Spleen (tissue), 11 donors: ENCODE measurements around the gene NFATC1. TPM values are rescaled to one million over a fixed set of nuclear protein-coding genes. Genes with fewer than 3 reads are reported as not detected.

Source experiments
- DNase-seq: peaks from one replicate; pipeline ENCODE4 v3.0.0-alpha.2; 2020
- H3K27ac ChIP-seq, 8 donors: fragments of 200-600 bp; sonication (generic) in 7 of 8; 1 replicate in 4 of 8; 2 replicates in 4 of 8; pipeline versions ENCODE4 v1.5.0 to v1.8.0; 2016 to 2021; ENCODE audit warnings: inconsistent platforms in 4 of 8, mild to moderate bottlenecking in 4 of 8, moderate library complexity in 1 of 8
- H3K27me3 ChIP-seq, 7 donors: fragments of 200-600 bp; sonication (generic) in 6 of 7; replicated peaks in 1 of 7; 1 replicate in 4 of 7; 2 replicates in 3 of 7; pipeline versions ENCODE4 v1.5.0 to v1.8.0; 2016 to 2021; ENCODE audit warnings: inconsistent platforms in 3 of 7, mild to moderate bottlenecking in 1 of 7
- H3K36me3 ChIP-seq, 6 donors: fragments of 200-600 bp; sonication (generic) in 5 of 6; 1 replicate in 4 of 6; 2 replicates in 2 of 6; pipeline versions ENCODE4 v1.5.0 to v1.8.0; 2016 to 2021; ENCODE audit warnings: inconsistent platforms in 2 of 6
- H3K4me1 ChIP-seq, 6 donors: fragments of 200-600 bp; sonication (generic) in 5 of 6; 1 replicate in 3 of 6; 2 replicates in 3 of 6; pipeline versions ENCODE4 v1.5.0 to v1.8.0; 2016 to 2021; ENCODE audit warnings: inconsistent platforms in 3 of 6
- H3K4me3 ChIP-seq, 8 donors: fragments of 200-600 bp; sonication (generic) in 7 of 8; 1 replicate in 4 of 8; 2 replicates in 4 of 8; pipeline versions ENCODE4 v1.5.0 to v1.8.0; 2016 to 2021; ENCODE audit warnings: inconsistent platforms in 4 of 8, mild to moderate bottlenecking in 4 of 8, moderate library complexity in 2 of 8
- H3K9me3 ChIP-seq, 8 donors: fragments of 200-600 bp; sonication (generic) in 7 of 8; 1 replicate in 4 of 8; 2 replicates in 4 of 8; pipeline versions ENCODE4 v1.5.0 to v1.8.0; 2016 to 2021; ENCODE audit warnings: inconsistent platforms in 4 of 8
- CTCF ChIP-seq, 11 experiments: fragments of 200-600 bp in 7 of 11; fragments of 450-650 bp in 4 of 11; sonication (generic) in 4 of 11; IDR thresholded peaks in 8 of 11; conservative IDR thresholded peaks in 3 of 11; 1 replicate in 7 of 11; 2 replicates in 4 of 11; pipeline versions ENCODE4 v1.4.0 to v1.8.0; 2016 to 2021; ENCODE audit warnings: antibody characterized with exemption in 11 of 11, inconsistent platforms in 4 of 11, mild to moderate bottlenecking in 1 of 11
- POLR2A ChIP-seq, 3 donors: fragments of 450-650 bp; IDR thresholded peaks; one replicate each; pipeline ENCODE4 v1.5.1; 2017; ENCODE audit warnings: antibody characterized with exemption in 3 of 3, mild to moderate bottlenecking in 1 of 3
- POLR2AphosphoS5 ChIP-seq, 3 donors: sonication (generic); formaldehyde crosslinking; IDR thresholded peaks; one replicate each; pipeline ENCODE4 v1.5.1; 2017; ENCODE audit warnings: antibody characterized with exemption in 3 of 3
- WGBS, 5 donors: extraction: QIAGEN DNeasy Blood & Tissue Kit in 3 of 5; methylation state at CpG; one replicate each; pipeline versions ENCODE4 v1.1.5 to v1.1.7; 2013 to 2018; 5-methylcytosine and 5-hydroxymethylcytosine counted together
- intact Hi-C: fragments of 100-400 bp; cut with DNase I; formaldehyde crosslinking; loops from one replicate; pipeline ENCODE4 v1.15.0; 2023; ENCODE audit warnings: low total_unique reads
- polyA plus RNA-seq, 3 donors: library from polyadenylated mRNA; stranded (reverse); fragments of 200-250 nt; gene quantifications; one replicate each; pipeline ENCODE4 v1.2.1, GENCODE V29; 2013
- total RNA-seq, 7 donors: library from RNA; depleted of rRNA in 3 of 7; stranded (reverse); fragments of >200 nt in 3 of 7; fragmentation: NEBNext Ultra II Directional in 4 of 7; extraction: Animal tissue kit (Norgen Biotek cat#: 25700) in 4 of 7; gene quantifications; one replicate each; pipeline versions ENCODE4 v1.1.0 to v1.2.1, GENCODE V29; 2016 to 2021
- donor health status: healthy with polysubstance abuse.
- donor health status: DM: no; HTN: no; CAD: no; lungs with moderate emphysema.
- donor health status: DM: no; HTN: no; CAD: no.
- donor health status: Bipolar disorder and iron deficiency.
- donor health status: healthy.
- donor health status: DM: no; HTN: no; CAD: no.
- donor health status: DM: yes; HTN: yes; CAD: no.

The NFATC1 gene
- total and polyA plus RNA-seq, 10 donors, result 20.7 to 64.9 (median 47.4) TPM

DNA sequence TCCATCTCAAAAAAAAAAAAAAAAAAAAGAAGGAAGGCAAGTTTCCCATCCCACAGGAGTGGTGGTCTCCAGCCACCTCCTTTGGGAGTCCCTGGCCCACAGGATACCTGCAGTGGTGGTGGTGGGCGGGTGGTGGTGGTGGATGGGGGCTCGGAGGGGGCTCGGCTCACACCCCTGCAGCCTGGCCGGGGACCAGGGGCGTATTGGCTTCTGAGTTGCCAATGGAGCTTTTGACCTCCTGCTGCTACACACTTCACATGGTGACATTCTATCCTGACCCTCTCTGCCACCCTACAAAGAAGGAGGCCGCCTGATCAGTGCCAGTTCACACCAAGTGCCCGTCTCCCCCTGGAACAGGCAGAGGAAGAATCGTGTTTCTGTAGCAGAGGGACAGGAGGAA is 119.6 kb downstream of the NFATC1 start:
- peak; percentile 61 for DNase-seq
- Histone ChIP-seq H3K36me3 (peaks cover 0 to 45% (median 12%) of the 10 kb centered on the region in 6 donors), H3K27me3 (no peaks in the 10 kb centered on the region), H3K4me3 (no peak overlapping the region), H3K4me1 (peaks cover 7 to 49% (median 30%) of the 10 kb centered on the region in 6 donors), H3K27ac (no peak overlapping the region), H3K9me3 (no peaks in the 10 kb centered on the region)
- WGBS, 5 donors, result 80 to 86% (median 82%) methylated on average over 8 of the region's 8 CpGs
- no peak for TF ChIP-seq POLR2A (IDR thresholded peaks at IDR 0.05)
- no peak for TF ChIP-seq POLR2AphosphoS5 (IDR thresholded peaks at IDR 0.05)
- no peak for TF ChIP-seq CTCF (IDR thresholded peaks at IDR 0.05 in 8 of 11, conservative IDR thresholded peaks at IDR 0.05 in 3 of 11)
- intact Hi-C loops, result no loop called here

DNA sequence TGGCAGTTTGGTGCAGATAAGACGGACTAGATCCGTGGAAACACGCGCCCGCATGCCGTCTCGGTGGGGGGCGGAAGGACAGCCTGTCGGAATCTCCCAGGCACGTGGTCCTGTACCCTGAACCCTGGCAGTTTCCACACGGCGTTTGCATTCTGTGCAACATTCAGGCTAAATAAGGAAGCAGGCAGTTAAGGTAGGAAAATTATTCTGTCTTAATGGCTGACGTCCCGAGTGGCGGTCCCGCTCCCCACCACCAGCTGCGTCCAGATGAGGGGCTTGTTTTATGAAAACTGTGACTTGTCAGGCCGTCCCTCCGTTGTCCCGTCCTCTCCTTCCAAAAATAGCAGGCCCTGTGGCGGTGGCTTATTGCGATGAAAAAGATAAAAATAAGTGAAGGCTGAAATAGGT is 120.2 kb downstream of the NFATC1 start:
- Histone ChIP-seq H3K27me3 (no peaks in the 10 kb centered on the region), H3K4me3 (no peak overlapping the region), H3K36me3 (peaks cover 0 to 39% (median 12%) of the 10 kb centered on the region in 6 donors), H3K27ac (peak overlapping the region in 5 of 8 donors; percentile 25 to 71 (median 49)), H3K9me3 (no peaks in the 10 kb centered on the region), H3K4me1 (peaks cover 7 to 48% (median 30%) of the 10 kb centered on the region in 6 donors)
- intact Hi-C loops, result no loop called here
- TF ChIP-seq POLR2AphosphoS5 (IDR thresholded peaks at IDR 0.05) (no peak), CTCF (IDR thresholded peaks at IDR 0.05 in 8 of 11, conservative IDR thresholded peaks at IDR 0.05 in 3 of 11) (no peak), POLR2A (IDR thresholded peaks at IDR 0.05) (no peak)
- DNase-seq, result peak; percentile 67
- 80 to 92% (median 86%) methylated on average over 22 of the region's 22 CpGs for WGBS, 5 donors

DNA sequence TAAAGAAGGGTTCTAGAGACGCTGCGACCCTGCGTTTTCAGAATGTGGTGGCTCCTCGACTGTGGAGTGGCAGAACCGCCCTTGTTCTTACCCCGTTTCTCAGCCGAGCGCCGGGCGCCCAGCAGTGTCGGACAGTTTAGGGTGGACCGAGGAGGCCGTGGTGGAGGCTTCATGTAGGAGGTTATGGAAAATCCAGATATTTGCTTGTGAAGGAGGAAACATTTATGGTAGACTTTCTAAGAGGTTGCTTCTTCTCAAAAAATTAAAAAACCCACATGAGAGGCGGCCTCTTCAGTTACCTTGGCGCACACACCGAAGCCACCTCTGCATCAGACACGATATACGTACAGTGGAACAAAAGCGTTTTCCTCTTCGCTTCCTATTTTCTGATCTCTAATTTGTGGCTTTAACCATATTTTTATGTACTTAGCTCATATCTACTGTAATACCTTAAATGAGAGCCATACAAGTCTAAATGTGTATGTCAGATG is 120.8 kb downstream of the NFATC1 start:
- intact Hi-C loops, result no loop called here
- peak; percentile 69 for DNase-seq
- H3K27ac ChIP-seq, result peak overlapping the region in 6 of 8 donors; percentile 25 to 71 (median 50)
- WGBS, 5 donors, result 71 to 90% (median 87%) methylated on average over 20 of the region's 20 CpGs
- peaks cover 7 to 48% (median 30%) of the 10 kb centered on the region in 6 donors for H3K4me1 ChIP-seq
- no peaks in the 10 kb centered on the region for H3K9me3 ChIP-seq
- no peaks in the 10 kb centered on the region for H3K27me3 ChIP-seq
- H3K4me3 ChIP-seq, result no peak overlapping the region
- peaks cover 0 to 33% (median 12%) of the 10 kb centered on the region in 6 donors for H3K36me3 ChIP-seq
- no peak for TF ChIP-seq POLR2AphosphoS5 (IDR thresholded peaks at IDR 0.05)
- no peak for TF ChIP-seq CTCF (IDR thresholded peaks at IDR 0.05 in 8 of 11, conservative IDR thresholded peaks at IDR 0.05 in 3 of 11)
- TF ChIP-seq POLR2A (IDR thresholded peaks at IDR 0.05), result no peak

- 17 to 37% (median 26%) methylated on average over 13 of the region's 13 CpGs for WGBS, 5 donors
- intact Hi-C loops, result no loop called here
- Histone ChIP-seq H3K4me1 (peaks cover 7 to 54% (median 30%) of the 10 kb centered on the region in 6 donors), H3K27me3 (no peaks in the 10 kb centered on the region), H3K27ac (peak overlapping the region; percentile 0 to 71 (median 49)), H3K9me3 (no peaks in the 10 kb centered on the region), H3K36me3 (peaks cover 0 to 25% (median 10%) of the 10 kb centered on the region in 6 donors), H3K4me3 (no peak overlapping the region)
- DNase-seq, result peak; percentile 80
- TF ChIP-seq POLR2A (IDR thresholded peaks at IDR 0.05) (no peak), CTCF (IDR thresholded peaks at IDR 0.05 in 8 of 11, conservative IDR thresholded peaks at IDR 0.05 in 3 of 11) (peak in 4 of 11 experiments; percentile 13 to 23 (median 18)), POLR2AphosphoS5 (IDR thresholded peaks at IDR 0.05) (peak in 1 of 3 donors; percentile 47)
These were observed 121.6 kb downstream of the NFATC1 start for GRCh38 chr18:79517341-79517740.
